ENCODE measurements around the gene CDK15.
"Not testable (repeated sequence)": the region's sequence is repeated elsewhere in the genome, so short reads cannot be mapped to it uniquely, and the experiment has no call there.

CDK15 gene

GRCh38 chr2:201806442-201807170 is at the start of gene CDK15:
TSS of gene CDK15 (plus strand) at chr2:201806537. CDS start at chr2:201806665, 128 bp downstream.
- no peak for DNase-seq

DNA sequence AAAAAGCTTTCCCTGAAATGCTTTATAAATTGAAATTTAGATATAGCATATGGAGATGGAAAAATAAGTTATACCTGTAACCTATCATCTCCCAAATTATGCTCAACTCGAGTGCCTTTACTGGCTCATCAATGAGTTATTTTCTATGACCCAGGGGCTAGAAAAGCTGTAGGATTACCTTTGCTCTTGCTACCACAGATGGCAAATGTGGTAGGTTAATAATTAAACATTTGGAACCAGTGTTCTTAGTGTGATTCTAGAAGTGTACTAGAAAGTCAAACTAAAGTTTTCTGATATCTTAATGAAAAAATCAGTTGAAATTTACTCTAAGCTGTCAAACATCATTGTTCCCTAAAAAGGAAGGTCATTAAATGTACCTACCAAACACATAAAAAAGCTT is 48.1 kb upstream of the CDK15 start:
- no peak for DNase-seq

DNA sequence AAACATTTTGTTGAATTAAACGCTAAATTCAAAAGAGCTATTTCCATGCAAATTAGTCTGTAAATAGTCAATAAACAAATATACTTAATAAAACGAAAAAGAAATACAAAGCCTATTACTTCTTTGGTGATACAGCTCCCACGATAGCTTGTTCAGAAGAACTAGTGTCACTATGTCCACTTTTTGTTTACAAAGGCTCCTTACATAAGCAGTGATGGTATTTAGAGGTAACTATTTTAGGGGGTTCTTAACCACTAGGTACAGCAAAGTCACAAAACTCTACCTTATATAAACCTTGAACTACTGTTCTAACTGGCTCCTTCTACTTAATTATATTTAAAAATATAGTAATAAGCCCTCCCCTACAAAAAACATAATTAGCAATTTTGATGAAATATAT is 47.5 kb upstream of the CDK15 start:
- DNase-seq: no peak

DNA sequence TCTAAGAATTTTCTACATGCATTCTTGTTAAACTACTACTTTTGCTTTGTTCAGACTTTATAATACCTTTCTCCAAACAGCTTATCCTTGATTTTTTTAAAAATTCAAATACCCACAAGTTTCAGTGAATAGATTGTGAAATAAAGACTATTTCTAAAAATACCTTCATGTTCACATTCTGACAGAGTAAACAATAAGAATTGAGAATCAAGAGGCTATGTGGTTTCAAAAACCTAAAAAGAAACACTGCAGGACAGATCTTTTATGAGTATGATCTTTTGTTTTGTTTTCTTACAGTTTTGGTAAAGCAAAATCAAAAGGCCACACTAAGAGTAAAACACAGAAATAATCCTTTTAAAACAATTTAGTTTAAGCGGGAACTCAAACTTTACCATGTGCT is 46.8 kb upstream of the CDK15 start:
- DNase-seq: no peak

- no peak for DNase-seq
These were observed 45.2 kb upstream of the CDK15 start for GRCh38 chr2:201761101-201761500.

GRCh38 chr2:201764469-201764868 is 41.9 kb upstream of the CDK15 start:
- DNase-seq: not testable (repeated sequence)

GRCh38 chr2:201765799-201766198 is 40.5 kb upstream of the CDK15 start:
- no peak for DNase-seq

DNA sequence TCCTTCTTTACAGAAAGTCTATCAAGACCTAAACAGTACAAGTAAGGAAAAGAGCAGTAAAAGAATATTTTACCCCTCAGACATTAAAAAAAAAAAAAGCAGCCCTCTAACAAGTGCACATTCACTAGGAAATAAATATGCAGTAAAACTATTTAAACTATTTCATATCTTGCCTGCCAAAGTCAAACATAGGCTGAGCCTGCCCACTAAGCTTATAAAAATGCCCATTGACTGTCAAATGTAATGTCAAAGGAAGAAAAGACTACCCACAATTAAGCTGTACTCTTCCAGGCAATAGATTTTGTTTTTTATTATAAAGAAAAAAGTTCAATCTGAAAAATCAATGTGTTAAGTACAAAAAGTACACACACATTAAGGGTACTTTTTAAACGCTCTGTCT is 37.4 kb upstream of the CDK15 start:
- no peak for DNase-seq

DNA sequence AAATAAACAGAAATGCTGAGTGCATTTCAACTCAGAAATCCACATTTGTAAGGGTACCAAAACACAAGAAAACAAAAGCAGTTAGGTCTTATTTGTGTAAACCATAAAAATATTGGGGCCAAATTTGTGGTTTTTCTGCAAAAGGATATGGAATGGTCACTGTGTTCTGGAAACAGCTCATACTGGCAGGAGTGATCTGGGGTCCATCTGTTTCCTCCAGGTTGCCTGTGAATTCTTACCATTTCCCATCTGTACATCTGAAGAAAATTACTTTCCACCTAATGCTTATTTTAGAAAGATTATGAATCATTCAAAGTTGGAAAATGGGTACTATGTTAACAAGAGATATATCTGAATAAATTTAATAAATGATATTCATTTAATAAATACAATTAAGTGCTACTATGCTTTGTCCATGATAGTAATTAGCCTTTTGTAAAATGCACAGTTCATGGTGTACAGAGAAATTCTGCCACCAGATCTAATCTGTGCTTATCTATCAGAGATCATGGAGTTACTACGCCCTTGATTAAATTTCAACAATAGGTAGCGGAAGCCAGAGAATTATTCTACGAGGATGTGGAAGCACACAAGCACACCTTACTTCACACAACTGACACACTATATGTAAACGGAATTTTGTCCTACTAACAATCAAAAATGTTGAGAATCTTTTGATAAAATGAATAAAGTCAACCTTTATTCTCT is 36.5 kb upstream of the CDK15 start:
- no peak for DNase-seq

DNA sequence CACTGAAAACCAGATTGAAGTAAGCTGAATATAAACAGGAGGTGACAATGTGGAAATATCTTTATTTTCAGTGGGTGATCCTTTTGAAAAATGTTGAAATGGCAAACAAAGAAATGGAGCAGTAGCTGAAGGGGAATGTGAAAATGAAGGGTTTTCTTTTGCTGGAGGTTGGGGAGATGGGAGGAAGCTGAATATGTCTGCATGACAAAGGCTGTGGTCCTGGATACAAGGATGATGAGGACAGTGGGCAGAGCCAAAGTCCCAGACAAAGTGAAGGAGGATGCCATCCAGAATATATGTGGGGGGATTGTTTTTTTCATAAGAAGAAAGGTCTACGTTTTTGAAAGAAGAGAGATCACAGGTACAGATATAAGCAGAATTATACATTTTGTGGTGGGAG is 32.3 kb upstream of the CDK15 start:
- no peak for DNase-seq

GRCh38 chr2:201774546-201774945 is 31.8 kb upstream of the CDK15 start:
- no peak for DNase-seq

DNA sequence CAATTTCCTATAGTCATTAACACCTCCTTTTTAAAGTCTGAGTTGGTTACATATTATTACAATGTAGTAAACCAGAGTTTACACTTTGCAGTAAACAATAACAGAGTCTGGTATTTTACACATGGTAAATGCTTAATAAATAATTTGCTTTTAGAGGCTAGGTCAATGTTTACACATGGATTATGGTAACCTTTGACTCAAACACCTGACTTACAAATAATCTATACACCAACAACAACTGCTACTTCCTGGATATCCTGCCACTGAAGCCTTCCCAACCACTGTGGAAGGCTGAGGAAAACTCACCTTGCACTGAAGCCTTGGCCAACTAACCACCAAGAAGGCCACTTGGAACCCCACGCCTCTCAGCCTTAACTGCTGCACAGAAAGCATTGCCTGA is 31.0 kb upstream of the CDK15 start:
- DNase-seq: no peak

DNA sequence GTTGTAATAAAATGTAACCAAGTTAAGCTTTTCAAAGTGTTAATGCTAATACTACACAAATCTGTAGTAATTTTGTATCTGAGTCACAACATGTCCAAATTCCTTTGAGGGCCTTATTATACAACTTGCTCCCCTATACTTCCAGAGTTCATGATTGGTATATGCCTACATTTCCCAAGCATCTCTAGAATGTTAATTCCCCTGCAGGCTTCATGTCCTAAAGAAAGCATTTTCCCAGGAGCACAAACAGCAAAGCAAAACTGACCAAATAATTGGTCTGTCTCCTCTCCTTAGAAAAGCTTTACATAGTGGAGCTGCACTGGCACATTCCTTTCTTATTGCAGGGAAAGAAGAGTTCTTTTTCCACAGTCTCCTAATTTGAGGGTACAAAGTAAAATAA is 29.3 kb upstream of the CDK15 start:
- DNase-seq: no peak

DNA sequence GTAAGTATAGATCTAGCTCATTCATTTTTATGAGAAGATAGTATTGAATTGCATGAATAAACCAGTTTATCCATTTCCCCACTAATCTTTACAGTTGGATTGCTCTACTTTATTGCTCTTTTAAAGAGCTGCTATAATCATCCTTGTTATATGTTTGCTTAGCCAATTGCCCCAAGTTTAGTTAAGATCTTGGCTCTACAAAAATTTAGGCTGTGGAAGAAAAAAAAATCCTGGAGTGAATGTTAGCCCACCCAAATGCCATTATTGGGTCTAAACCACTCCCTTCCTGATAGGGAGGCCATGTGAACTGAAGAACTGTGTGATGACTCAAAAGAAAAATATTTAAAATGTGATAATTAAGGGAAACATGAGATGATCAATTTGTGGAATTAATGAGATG is 28.5 kb upstream of the CDK15 start:
- DNase-seq: no peak

GRCh38 chr2:201779901-201780673 is 26.2 kb upstream of the CDK15 start:
- DNase-seq: peak; percentile 14

- DNase-seq: peak; percentile 100
These were observed 25.5 kb upstream of the CDK15 start, which contains the start of gene ALS2 for GRCh38 chr2:201780674-201781493. TSS of gene ALS2 (minus strand) at chr2:201780933. CDS start at chr2:201768885, 12,048 bp downstream.

- peak; percentile 69 for DNase-seq
These were observed 24.7 kb upstream of the CDK15 start for GRCh38 chr2:201781557-201782051.

GRCh38 chr2:201784563-201784962 is 21.8 kb upstream of the CDK15 start:
- DNase-seq: no peak

DNA sequence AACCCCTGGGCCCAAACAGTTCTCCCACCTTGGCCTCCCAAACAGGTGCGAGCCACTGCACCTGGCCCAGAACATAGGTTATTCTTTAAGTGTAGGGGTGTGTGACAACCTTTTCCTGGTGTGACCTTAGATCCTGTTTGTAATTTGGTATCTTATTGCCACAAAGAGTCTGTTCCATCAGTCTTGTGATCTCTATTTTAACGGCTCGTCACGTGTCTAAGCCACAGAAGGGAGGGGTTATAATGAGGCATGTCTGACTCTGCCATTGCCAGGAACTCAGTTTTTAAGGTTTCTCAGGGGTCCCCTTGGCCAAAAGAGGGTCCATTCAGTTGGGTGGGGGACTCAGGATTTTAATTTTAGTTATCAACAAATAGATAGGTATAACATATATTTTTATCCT is 21.2 kb upstream of the CDK15 start:
- no peak for DNase-seq

GRCh38 chr2:201786471-201786870 is 19.9 kb upstream of the CDK15 start:
- no peak for DNase-seq

- DNase-seq: no peak
These were observed 18.0 kb upstream of the CDK15 start for GRCh38 chr2:201788371-201788770.

GRCh38 chr2:201789395-201789794 is 16.9 kb upstream of the CDK15 start:
- DNase-seq: no peak

GRCh38 chr2:201790291-201790690 is 16.0 kb upstream of the CDK15 start:
- DNase-seq: no peak

Data from NCI-H748 treated with DMSO at 0.1 percent for 48 hours (cell line).